ENCODE results near the gene PDE8B. TPM values are rescaled to one million over a fixed set of nuclear protein-coding genes. Genes with fewer than 3 reads are reported as not detected.

PDE8B gene
- total RNA-seq, 1 experiment from 2014 or later: 0.17 TPM

DNA sequence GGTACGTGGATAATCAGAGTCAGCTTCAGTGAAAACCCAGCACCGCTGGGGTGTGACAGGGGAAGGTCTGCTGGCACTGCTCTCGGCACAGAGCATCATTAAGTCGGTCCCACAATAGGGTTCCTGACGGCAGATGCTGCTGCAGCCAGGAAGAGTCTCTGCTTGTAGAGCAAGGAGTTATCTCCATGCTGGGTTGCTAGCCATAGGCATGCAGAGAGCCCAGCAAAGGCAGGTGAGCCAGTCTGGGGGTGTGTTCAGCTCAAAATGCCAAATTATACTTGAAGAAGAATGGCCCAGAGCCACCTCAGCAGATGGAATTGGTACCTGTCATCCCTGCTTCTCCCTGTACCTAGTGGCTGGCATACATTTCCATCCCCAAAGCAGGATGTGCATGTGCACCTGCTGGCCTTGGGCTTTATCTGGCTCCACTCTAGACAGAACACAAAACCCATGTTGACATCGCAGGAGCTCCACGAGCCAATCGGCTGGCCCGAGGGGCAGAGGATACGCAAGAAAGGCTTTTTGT, 180.8 kb downstream of the PDE8B start:
- BruUV-seq (replicated peaks): no TSS peak
- TF ChIP-seq SIN3A (IDR thresholded peaks at IDR 0.05; ENCODE audit: low read depth): no peak
- TF ChIP-seq CEBPB (IDR thresholded peaks at IDR 0.05; ENCODE audit: low read depth): no peak
- no peak for TF ChIP-seq ZFX (IDR thresholded peaks at IDR 0.05)
- no peak for TF ChIP-seq EZH2 (IDR thresholded peaks at IDR 0.05)
- no peak for TF ChIP-seq EGR1 (IDR thresholded peaks at IDR 0.05; ENCODE audit: low read depth)
- H3K9ac ChIP-seq (ENCODE audit: low read length): no peak overlapping the region
- H3K9me3 ChIP-seq (ENCODE audit: control insufficient read depth in 1 of 2, insufficient read depth in 1 of 2, low read depth in 1 of 2, low read length in 2 of 2): no peaks in the 10 kb centered on the region
- no peak overlapping the region for H2AFZ ChIP-seq (ENCODE audit: low read depth, low read length, poor library complexity, severe bottlenecking)
- ATAC-seq (no peak), DNase-seq (ENCODE audit: low read depth, low spot score) (no peak)
- no peaks in the 10 kb centered on the region for H3K9me2 ChIP-seq (ENCODE audit: insufficient read depth)
- ChIA-PET CTCF (interaction anchor here (1.0 kb wide), 1 partner anchor 10 kb away, joined by 3 read pairs; no protein-coding TSS in a partner anchor), POLR2A (no interaction called here), RAD21 (ENCODE audit: low non-redundant PET in 1 of 2, low total read pairs in 2 of 2, uncharacterized antibody in 2 of 2, unreplicated experiment in 2 of 2) (no interaction called here)
- H3K79me2 ChIP-seq (ENCODE audit: insufficient read depth, low read length): no peaks in the 10 kb centered on the region
- H3K36me3 ChIP-seq (ENCODE audit: control insufficient read depth in 1 of 2, insufficient read depth in 2 of 2, low read length in 2 of 2): no peaks in the 10 kb centered on the region
- no peak overlapping the region for H3K4me2 ChIP-seq (ENCODE audit: low read length)
- H3K27me3 ChIP-seq (ENCODE audit: insufficient read depth, low read length): no peaks in the 10 kb centered on the region
- no peaks in the 10 kb centered on the region for H3K4me1 ChIP-seq (ENCODE audit: control insufficient read depth in 1 of 2, insufficient read depth in 2 of 2, low read length in 2 of 2)
- H3K4me3 ChIP-seq (replicated peaks in 1 of 2; ENCODE audit: low read depth in 1 of 2, low read length in 2 of 2): no peak overlapping the region
- H4K20me1 ChIP-seq (ENCODE audit: insufficient read depth): no peaks in the 10 kb centered on the region
- H3K27ac ChIP-seq (ENCODE audit: low read depth, low read length): no peak overlapping the region
- intact Hi-C loops (cut with micrococcal nuclease): no loop called here

DNA sequence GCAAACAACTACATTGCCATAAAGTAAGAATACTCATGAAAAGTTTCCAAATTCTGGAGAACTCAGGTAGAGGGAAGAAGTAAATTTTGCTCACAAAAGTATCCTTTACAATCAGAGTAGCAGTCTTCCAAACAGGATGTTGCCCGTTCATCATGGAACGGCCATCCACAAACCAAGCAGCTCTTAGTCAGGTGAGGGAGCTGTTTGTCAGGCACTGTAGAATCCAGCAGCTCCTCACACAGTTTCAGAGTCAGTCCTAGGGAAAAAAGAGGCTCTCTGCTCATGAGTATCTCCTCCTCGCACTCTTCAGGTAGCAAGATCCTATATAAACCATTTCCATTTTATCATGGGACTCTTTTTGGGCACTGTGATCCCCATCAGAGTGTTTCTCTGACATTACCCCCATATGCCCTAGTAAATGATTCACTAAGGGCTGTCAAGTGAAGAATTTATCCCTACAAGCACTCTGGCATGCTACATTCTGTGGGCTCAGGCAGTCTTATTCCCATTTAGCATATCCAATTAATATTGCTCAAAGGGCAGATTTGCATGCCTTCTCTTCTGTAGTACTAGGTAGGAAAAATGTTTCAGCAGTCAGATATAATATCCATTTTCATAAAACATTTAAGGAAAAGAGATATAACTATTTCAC, 183.7 kb downstream of the PDE8B start:
- intact Hi-C loops (cut with micrococcal nuclease): no loop called here
- Histone ChIP-seq H3K4me2 (ENCODE audit: low read length) (no peak overlapping the region), H3K4me3 (replicated peaks in 1 of 2; ENCODE audit: low read depth in 1 of 2, low read length in 2 of 2) (no peak overlapping the region), H3K36me3 (ENCODE audit: control insufficient read depth in 1 of 2, insufficient read depth in 2 of 2, low read length in 2 of 2) (no peaks in the 10 kb centered on the region), H3K79me2 (ENCODE audit: insufficient read depth, low read length) (no peaks in the 10 kb centered on the region), H3K9ac (ENCODE audit: low read length) (no peak overlapping the region), H2AFZ (ENCODE audit: low read depth, low read length, poor library complexity, severe bottlenecking) (no peak overlapping the region), H3K9me3 (ENCODE audit: control insufficient read depth in 1 of 2, insufficient read depth in 1 of 2, low read depth in 1 of 2, low read length in 2 of 2) (no peaks in the 10 kb centered on the region), H3K27ac (ENCODE audit: low read depth, low read length) (no peak overlapping the region), H3K27me3 (ENCODE audit: insufficient read depth, low read length) (no peaks in the 10 kb centered on the region), H4K20me1 (ENCODE audit: insufficient read depth) (no peaks in the 10 kb centered on the region), H3K4me1 (ENCODE audit: control insufficient read depth in 1 of 2, insufficient read depth in 2 of 2, low read length in 2 of 2) (no peaks in the 10 kb centered on the region), H3K9me2 (ENCODE audit: insufficient read depth) (no peaks in the 10 kb centered on the region)
- DNase-seq (ENCODE audit: low read depth, low spot score) (no peak), ATAC-seq (no peak)
- ChIA-PET POLR2A (no interaction called here), RAD21 (ENCODE audit: low non-redundant PET in 1 of 2, low total read pairs in 2 of 2, uncharacterized antibody in 2 of 2, unreplicated experiment in 2 of 2) (no interaction called here), CTCF (no interaction called here)
- BruUV-seq (replicated peaks): no TSS peak
- TF ChIP-seq ATF3 (IDR thresholded peaks at IDR 0.05): no peak
- no peak for TF ChIP-seq SRF (IDR thresholded peaks at IDR 0.05; ENCODE audit: low read depth)
- TF ChIP-seq ZFX (IDR thresholded peaks at IDR 0.05): no peak
- no peak for TF ChIP-seq SIN3A (IDR thresholded peaks at IDR 0.05; ENCODE audit: low read depth)
- TF ChIP-seq FOSL1 (IDR thresholded peaks at IDR 0.05; ENCODE audit: low read depth): no peak
- TF ChIP-seq CEBPB (IDR thresholded peaks at IDR 0.05; ENCODE audit: low read depth): no peak
- no peak for TF ChIP-seq ELF1 (IDR thresholded peaks at IDR 0.05; ENCODE audit: borderline replicate concordance, low read depth)
- no peak for TF ChIP-seq POLR2AphosphoS5 (IDR thresholded peaks at IDR 0.05; ENCODE audit: low read depth, low read length)
- no peak for TF ChIP-seq CBX3 (IDR thresholded peaks at IDR 0.05; ENCODE audit: low read depth)
- TF ChIP-seq JUND (IDR thresholded peaks at IDR 0.05): no peak
- no peak for TF ChIP-seq EZH2 (IDR thresholded peaks at IDR 0.05)
- TF ChIP-seq, protein P1, sequence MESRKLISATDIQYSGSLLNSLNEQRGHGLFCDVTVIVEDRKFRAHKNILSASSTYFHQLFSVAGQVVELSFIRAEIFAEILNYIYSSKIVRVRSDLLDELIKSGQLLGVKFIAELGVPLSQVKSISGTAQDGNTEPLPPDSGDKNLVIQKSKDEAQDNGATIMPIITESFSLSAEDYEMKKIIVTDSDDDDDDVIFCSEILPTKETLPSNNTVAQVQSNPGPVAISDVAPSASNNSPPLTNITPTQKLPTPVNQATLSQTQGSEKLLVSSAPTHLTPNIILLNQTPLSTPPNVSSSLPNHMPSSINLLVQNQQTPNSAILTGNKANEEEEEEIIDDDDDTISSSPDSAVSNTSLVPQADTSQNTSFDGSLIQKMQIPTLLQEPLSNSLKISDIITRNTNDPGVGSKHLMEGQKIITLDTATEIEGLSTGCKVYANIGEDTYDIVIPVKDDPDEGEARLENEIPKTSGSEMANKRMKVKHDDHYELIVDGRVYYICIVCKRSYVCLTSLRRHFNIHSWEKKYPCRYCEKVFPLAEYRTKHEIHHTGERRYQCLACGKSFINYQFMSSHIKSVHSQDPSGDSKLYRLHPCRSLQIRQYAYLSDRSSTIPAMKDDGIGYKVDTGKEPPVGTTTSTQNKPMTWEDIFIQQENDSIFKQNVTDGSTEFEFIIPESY (IDR thresholded peaks at IDR 0.05; ENCODE audit: extremely low read depth, insufficient replicate concordance, low read length): no peak
- no peak for TF ChIP-seq EZH2phosphoT487 (IDR thresholded peaks at IDR 0.05; ENCODE audit: borderline replicate concordance)
- TF ChIP-seq, protein P2, sequence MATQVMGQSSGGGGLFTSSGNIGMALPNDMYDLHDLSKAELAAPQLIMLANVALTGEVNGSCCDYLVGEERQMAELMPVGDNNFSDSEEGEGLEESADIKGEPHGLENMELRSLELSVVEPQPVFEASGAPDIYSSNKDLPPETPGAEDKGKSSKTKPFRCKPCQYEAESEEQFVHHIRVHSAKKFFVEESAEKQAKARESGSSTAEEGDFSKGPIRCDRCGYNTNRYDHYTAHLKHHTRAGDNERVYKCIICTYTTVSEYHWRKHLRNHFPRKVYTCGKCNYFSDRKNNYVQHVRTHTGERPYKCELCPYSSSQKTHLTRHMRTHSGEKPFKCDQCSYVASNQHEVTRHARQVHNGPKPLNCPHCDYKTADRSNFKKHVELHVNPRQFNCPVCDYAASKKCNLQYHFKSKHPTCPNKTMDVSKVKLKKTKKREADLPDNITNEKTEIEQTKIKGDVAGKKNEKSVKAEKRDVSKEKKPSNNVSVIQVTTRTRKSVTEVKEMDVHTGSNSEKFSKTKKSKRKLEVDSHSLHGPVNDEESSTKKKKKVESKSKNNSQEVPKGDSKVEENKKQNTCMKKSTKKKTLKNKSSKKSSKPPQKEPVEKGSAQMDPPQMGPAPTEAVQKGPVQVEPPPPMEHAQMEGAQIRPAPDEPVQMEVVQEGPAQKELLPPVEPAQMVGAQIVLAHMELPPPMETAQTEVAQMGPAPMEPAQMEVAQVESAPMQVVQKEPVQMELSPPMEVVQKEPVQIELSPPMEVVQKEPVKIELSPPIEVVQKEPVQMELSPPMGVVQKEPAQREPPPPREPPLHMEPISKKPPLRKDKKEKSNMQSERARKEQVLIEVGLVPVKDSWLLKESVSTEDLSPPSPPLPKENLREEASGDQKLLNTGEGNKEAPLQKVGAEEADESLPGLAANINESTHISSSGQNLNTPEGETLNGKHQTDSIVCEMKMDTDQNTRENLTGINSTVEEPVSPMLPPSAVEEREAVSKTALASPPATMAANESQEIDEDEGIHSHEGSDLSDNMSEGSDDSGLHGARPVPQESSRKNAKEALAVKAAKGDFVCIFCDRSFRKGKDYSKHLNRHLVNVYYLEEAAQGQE (IDR thresholded peaks at IDR 0.05; ENCODE audit: low read depth): no peak
- TF ChIP-seq EGR1 (IDR thresholded peaks at IDR 0.05; ENCODE audit: low read depth): no peak
- no peak for TF ChIP-seq POLR2A (IDR thresholded peaks at IDR 0.05; ENCODE audit: borderline replicate concordance, extremely low read depth, insufficient read depth, insufficient read length)

Data from HCT116 (cell line).